Activated naive CD8-positive, alpha-beta T cell treated with anti-CD3 and anti-CD28 coated beads, Interleukin-2, amount 50 U/mL, for 24 hours (primary cell): ENCODE results near the gene TBL1XR1.
"Not testable (repeated sequence)": the region's sequence is repeated elsewhere in the genome, so short reads cannot be mapped to it uniquely, and the experiment has no call there.

Experiments
- ATAC-seq: fragments of 150-1000 bp; cut with Tn5 transposase; one replicate; pipeline ENCODE4 v1.10.0; 2021
- DNase-seq: peaks from one replicate; pipeline ENCODE4 v3.0.0; 2021
- H3K27ac Mint-ChIP-seq: one replicate; pipeline ENCODE4 v1.8.0; 2021; ENCODE audit warnings: mild to moderate bottlenecking, mixed read lengths
- H3K27me3 Mint-ChIP-seq: one replicate; pipeline ENCODE4 v1.8.0; 2021; ENCODE audit warnings: mixed read lengths
- H3K36me3 Mint-ChIP-seq: one replicate; pipeline ENCODE4 v1.8.0; 2021; ENCODE audit warnings: low read depth, mixed read lengths
- H3K4me1 Mint-ChIP-seq: one replicate; pipeline ENCODE4 v1.8.0; 2021; ENCODE audit warnings: mixed read lengths
- H3K4me3 Mint-ChIP-seq: one replicate; pipeline ENCODE4 v1.8.0; 2021; ENCODE audit warnings: mild to moderate bottlenecking, moderate library complexity, mixed read lengths
- H3K9me3 Mint-ChIP-seq: one replicate; pipeline ENCODE4 v1.8.0; 2021; ENCODE audit warnings: mixed read lengths

Gene TBL1XR1

DNA sequence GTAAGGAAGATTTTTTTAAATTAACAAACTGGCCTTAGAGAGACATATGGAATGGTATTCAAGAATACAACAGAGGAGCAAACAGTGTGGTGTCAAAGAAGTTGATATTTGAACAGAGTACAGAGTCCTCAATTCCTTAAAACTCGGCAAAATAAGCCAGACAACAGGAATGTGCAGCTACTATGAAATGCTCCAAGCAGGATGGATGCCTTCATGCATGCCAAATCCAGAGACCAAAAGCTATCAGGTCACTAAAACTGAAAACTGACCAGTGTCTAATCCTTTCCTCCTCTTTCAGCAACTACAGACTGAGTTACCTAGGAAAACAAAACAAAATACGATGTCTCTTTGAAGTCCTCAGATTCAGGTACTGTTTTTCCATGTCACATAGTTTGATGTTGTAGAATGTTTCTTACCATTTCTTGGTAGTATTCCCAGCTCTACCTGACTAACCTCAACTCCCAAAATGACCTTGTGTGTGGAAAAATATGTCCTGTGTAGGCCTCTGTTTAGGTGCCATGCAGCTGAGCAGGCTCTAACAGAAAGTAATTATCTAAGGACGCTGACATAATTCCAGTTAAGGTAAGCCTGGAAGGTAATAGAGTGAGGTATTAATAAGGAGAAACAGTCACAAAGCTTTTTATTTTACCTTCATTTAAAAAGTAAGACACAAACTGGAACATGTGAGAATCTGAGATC lies 46.9 kb downstream of the TBL1XR1 start:
- Mint-ChIP-seq H3K9me3 (no peaks in the 10 kb centered on the region), H3K4me3 (no peak overlapping the region), H3K4me1 (peaks cover 74% of the 10 kb centered on the region), H3K27ac (no peak overlapping the region), H3K27me3 (no peaks in the 10 kb centered on the region), H3K36me3 (peaks cover 10% of the 10 kb centered on the region)
- DNase-seq: no peak
- ATAC-seq: peak; percentile 2

DNA sequence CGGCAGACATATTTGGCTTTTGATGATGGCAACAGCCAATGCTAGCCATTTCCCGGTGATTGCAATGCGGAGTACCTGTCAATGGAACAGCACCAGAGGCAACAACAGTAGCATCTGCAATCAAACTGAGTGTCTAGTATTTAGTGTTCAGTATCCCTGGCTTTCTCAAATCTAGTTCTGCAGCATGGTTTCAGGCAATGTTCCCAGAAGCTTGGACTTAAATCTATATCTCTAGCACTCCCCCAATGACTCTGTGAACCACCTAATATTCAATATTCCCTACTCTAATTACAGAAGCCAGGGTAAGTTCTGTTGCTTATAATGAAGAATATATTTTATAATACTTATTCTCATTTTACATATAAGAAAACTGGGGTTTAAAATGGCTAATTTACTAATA lies 48.2 kb downstream of the TBL1XR1 start:
- Mint-ChIP-seq H3K4me1 (peaks cover 80% of the 10 kb centered on the region), H3K9me3 (no peaks in the 10 kb centered on the region), H3K4me3 (no peak overlapping the region), H3K27me3 (no peaks in the 10 kb centered on the region), H3K36me3 (peaks cover 10% of the 10 kb centered on the region), H3K27ac (no peak overlapping the region)
- ATAC-seq (no peak), DNase-seq (no peak)

- Mint-ChIP-seq H3K27me3 (no peaks in the 10 kb centered on the region), H3K27ac (no peak overlapping the region), H3K4me1 (peaks cover 84% of the 10 kb centered on the region), H3K36me3 (peaks cover 5% of the 10 kb centered on the region), H3K4me3 (no peak overlapping the region), H3K9me3 (no peaks in the 10 kb centered on the region)
- ATAC-seq (no peak), DNase-seq (no peak)
Measured at GRCh38 chr3:177147790-177148189, 49.5 kb downstream of the TBL1XR1 start.

- no peak for DNase-seq
- H3K4me1 Mint-ChIP-seq: peaks cover 84% of the 10 kb centered on the region
- ATAC-seq: no peak
- no peaks in the 10 kb centered on the region for H3K27me3 Mint-ChIP-seq
- peak overlapping the region; percentile 68 for H3K27ac Mint-ChIP-seq
- peaks cover 2% of the 10 kb centered on the region for H3K36me3 Mint-ChIP-seq
- peak overlapping the region; percentile 41 for H3K4me3 Mint-ChIP-seq
- H3K9me3 Mint-ChIP-seq: no peaks in the 10 kb centered on the region
Measured at GRCh38 chr3:177146646-177147045, 50.6 kb downstream of the TBL1XR1 start.

- peaks cover 2% of the 10 kb centered on the region for H3K36me3 Mint-ChIP-seq
- H3K27ac Mint-ChIP-seq: peak overlapping the region; percentile 71
- peak overlapping the region; percentile 41 for H3K4me3 Mint-ChIP-seq
- no peaks in the 10 kb centered on the region for H3K9me3 Mint-ChIP-seq
- no peak for ATAC-seq
- H3K27me3 Mint-ChIP-seq: no peaks in the 10 kb centered on the region
- no peak for DNase-seq
- H3K4me1 Mint-ChIP-seq: peaks cover 81% of the 10 kb centered on the region
Measured at GRCh38 chr3:177145954-177146353, 51.3 kb downstream of the TBL1XR1 start.

DNA sequence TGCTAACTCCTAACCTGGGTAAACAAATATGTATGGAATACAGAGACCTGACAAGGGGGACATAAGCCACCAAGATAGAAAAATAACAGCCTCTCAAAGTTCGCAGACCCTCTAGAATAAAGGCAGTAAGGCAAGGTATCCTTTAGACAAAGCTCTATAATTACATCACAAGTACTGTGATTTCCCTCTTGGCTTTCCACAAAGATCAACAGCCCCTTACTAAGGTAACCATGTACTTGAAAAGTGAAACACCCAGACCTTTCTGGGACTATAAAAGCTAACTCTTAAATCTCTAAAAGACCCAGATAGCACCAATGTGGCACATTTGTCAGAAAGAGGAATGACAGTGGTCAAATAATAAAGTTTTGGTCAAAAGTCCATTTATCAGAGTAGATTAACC lies 51.9 kb downstream of the TBL1XR1 start:
- Mint-ChIP-seq H3K36me3 (peaks cover 2% of the 10 kb centered on the region), H3K9me3 (no peaks in the 10 kb centered on the region), H3K27me3 (no peaks in the 10 kb centered on the region), H3K27ac (peak overlapping the region; percentile 71), H3K4me1 (peaks cover 81% of the 10 kb centered on the region), H3K4me3 (peak overlapping the region; percentile 41)
- DNase-seq (no peak), ATAC-seq (peak; percentile 42)

- DNase-seq: no peak
- Mint-ChIP-seq H3K36me3 (peaks cover 5% of the 10 kb centered on the region), H3K4me1 (peaks cover 80% of the 10 kb centered on the region), H3K27me3 (no peaks in the 10 kb centered on the region), H3K4me3 (peak overlapping the region; percentile 41), H3K9me3 (no peaks in the 10 kb centered on the region), H3K27ac (peak overlapping the region; percentile 71)
- ATAC-seq: peak; percentile 48
Measured at GRCh38 chr3:177144922-177145321, 52.4 kb downstream of the TBL1XR1 start.

GRCh38 chr3:177141899-177142646 lies 55.2 kb downstream of the TBL1XR1 start:
- H3K9me3 Mint-ChIP-seq: no peaks in the 10 kb centered on the region
- H3K27ac Mint-ChIP-seq: peak overlapping the region; percentile 61
- no peak for DNase-seq
- no peak for ATAC-seq
- peaks cover 13% of the 10 kb centered on the region for H3K36me3 Mint-ChIP-seq
- no peak overlapping the region for H3K4me3 Mint-ChIP-seq
- H3K27me3 Mint-ChIP-seq: no peaks in the 10 kb centered on the region
- H3K4me1 Mint-ChIP-seq: peaks cover 88% of the 10 kb centered on the region

DNA sequence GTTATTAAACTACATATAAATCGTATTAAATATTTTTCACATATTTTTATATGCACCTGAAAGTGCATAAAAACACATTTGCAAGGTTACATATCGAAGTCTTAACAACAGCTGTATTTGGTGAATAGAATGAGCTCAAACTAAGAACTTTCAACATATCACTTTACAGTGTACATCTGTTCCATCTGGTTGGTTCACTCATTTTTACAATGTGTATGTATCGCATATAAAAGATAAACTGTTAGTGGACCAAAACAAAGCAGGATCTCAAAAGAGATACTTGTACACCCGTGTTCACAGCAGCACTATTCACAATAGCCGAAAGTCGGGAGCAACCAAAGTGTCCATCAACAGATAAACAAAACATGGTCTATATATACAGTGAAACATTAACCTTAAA lies 55.8 kb downstream of the TBL1XR1 start:
- no peak for DNase-seq
- no peak for ATAC-seq
- no peak overlapping the region for H3K4me3 Mint-ChIP-seq
- peak overlapping the region; percentile 61 for H3K27ac Mint-ChIP-seq
- H3K4me1 Mint-ChIP-seq: peaks cover 87% of the 10 kb centered on the region
- H3K36me3 Mint-ChIP-seq: peaks cover 15% of the 10 kb centered on the region
- no peaks in the 10 kb centered on the region for H3K9me3 Mint-ChIP-seq
- no peaks in the 10 kb centered on the region for H3K27me3 Mint-ChIP-seq

GRCh38 chr3:177139220-177139619 lies 58.1 kb downstream of the TBL1XR1 start:
- ATAC-seq, DNase-seq, H3K27me3 Mint-ChIP-seq, H3K4me3 Mint-ChIP-seq, H3K9me3 Mint-ChIP-seq: not testable (repeated sequence)
- H3K4me1 Mint-ChIP-seq: peaks cover 76% of the 10 kb centered on the region
- H3K36me3 Mint-ChIP-seq: peaks cover 18% of the 10 kb centered on the region
- H3K27ac Mint-ChIP-seq: peak overlapping the region; percentile 68

DNA sequence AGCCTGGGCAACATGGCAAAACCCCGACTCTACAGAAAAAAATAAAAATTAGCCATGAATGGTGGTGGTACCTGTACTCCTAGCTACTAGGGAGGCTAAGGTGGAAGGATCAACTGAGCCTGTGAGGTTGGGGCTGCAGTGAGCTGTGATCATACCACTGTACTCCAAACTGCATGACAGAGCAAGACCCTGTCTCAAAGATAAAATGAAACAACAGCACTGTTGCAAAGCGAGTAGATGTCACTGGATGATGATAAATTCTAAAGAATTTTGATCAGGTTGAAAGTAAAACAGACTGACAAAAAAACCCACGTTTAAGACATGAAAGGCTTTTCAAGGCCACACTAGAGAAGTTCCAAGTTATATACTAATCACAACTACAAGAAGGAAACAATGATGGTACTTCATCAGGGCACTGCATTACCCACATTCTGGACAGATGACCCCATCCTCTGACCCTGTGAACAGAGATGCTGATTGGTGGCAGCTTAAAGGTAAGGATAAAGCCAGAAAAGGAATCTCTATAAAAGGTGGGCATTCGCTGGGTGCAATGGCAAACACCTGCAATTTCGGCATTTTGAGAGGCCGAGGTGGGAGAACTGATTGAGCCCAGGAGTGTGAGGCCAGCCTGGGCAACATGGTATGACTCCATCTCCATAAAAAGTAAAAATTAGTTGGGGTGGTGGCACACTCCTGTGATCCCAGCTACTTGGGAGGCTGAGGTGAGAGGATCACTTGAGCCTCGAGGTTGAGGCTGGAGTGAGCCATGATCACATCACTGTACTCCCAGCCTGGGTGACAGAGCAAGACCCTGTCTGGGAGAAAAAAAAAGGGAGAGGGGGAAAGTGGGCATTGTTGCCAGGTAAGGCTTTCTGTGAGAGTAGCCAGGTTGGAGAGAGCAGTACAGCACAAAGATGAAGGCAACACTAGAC lies 59.2 kb downstream of the TBL1XR1 start:
- H3K4me3 Mint-ChIP-seq: no peak overlapping the region
- H3K36me3 Mint-ChIP-seq: peaks cover 27% of the 10 kb centered on the region
- H3K4me1 Mint-ChIP-seq: peaks cover 76% of the 10 kb centered on the region
- peak overlapping the region; percentile 68 for H3K27ac Mint-ChIP-seq
- no peaks in the 10 kb centered on the region for H3K27me3 Mint-ChIP-seq
- ATAC-seq (peak; percentile 40), DNase-seq (no peak)
- no peaks in the 10 kb centered on the region for H3K9me3 Mint-ChIP-seq

DNA sequence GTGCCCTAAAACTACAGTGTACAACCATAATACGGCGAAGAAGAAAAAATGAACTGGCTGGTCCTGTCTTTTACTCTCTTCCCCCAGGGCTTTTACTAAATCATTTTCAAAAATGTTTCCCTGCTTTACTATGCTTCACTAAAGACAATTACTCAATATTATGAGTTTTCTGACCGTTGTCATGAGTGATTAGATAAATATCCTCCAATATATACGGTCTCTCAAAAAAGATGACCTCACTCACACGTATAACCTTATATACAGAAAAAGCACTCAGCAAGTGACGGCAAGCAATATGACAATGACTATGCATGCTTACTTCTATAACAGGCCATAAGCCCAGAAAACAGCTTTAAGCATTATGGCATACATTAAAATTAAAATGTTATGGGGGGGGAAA lies 60.5 kb downstream of the TBL1XR1 start:
- DNase-seq (no peak), ATAC-seq (no peak)
- Mint-ChIP-seq H3K9me3 (no peaks in the 10 kb centered on the region), H3K4me3 (no peak overlapping the region), H3K36me3 (peaks cover 35% of the 10 kb centered on the region), H3K4me1 (peaks cover 75% of the 10 kb centered on the region), H3K27me3 (no peaks in the 10 kb centered on the region), H3K27ac (no peak overlapping the region)

DNA sequence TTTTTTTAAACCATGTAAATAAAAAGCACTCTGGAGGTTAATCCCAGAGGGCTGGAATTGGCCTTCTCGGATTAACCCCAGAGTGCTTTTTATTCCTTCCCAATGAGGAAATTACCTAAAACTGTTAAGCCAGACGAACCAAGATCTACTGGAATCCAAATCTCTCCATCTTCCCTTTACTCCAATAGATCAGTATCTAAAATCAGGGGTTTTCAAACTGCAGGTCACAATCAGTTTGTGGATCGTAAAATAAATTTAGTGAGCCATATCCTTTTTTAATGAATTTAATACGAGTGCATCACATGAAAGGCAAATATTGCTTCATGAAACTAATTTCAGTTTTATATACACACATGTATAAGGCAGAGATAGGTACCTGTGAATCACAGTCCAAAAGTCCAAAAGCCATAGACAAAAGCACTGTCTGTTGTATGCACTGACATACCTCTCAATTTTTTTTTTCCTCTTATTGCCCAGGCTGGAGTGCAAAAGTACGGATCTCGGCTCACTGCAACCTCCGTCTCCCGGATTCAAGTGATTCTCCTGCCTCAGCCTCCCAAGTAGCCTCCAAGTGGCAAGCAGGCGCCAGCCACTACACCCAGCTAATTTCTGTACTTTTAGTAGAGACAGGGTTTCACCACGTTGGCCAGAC lies 61.3 kb downstream of the TBL1XR1 start:
- no peak for ATAC-seq
- no peak overlapping the region for H3K4me3 Mint-ChIP-seq
- no peak for DNase-seq
- no peaks in the 10 kb centered on the region for H3K9me3 Mint-ChIP-seq
- no peaks in the 10 kb centered on the region for H3K27me3 Mint-ChIP-seq
- peaks cover 75% of the 10 kb centered on the region for H3K4me1 Mint-ChIP-seq
- H3K27ac Mint-ChIP-seq: peak overlapping the region; percentile 41
- peaks cover 39% of the 10 kb centered on the region for H3K36me3 Mint-ChIP-seq

- H3K9me3 Mint-ChIP-seq: no peaks in the 10 kb centered on the region
- no peaks in the 10 kb centered on the region for H3K27me3 Mint-ChIP-seq
- H3K4me1 Mint-ChIP-seq: peaks cover 67% of the 10 kb centered on the region
- H3K36me3 Mint-ChIP-seq: peaks cover 44% of the 10 kb centered on the region
- H3K4me3 Mint-ChIP-seq: no peak overlapping the region
- DNase-seq (no peak), ATAC-seq (no peak)
- no peak overlapping the region for H3K27ac Mint-ChIP-seq
Measured at GRCh38 chr3:177134816-177135210, 62.5 kb downstream of the TBL1XR1 start.
